Left colon (tissue), 2 donors: ENCODE measurements around the gene CCDC183. TPM values are rescaled to one million over a fixed set of nuclear protein-coding genes. Genes with fewer than 3 reads are reported as not detected.
"Not testable (repeated sequence)": the region's sequence is repeated elsewhere in the genome, so short reads cannot be mapped to it uniquely, and the experiment has no call there.

Experiments
- ATAC-seq: fragments of 200-7000 bp; cut with Tn5 transposase; one replicate; pipeline ENCODE4 v1.9.1; 2020; ENCODE audit warnings: mild to moderate bottlenecking, moderate library complexity
- DNase-seq, 2 donors: peaks; one replicate each; pipeline ENCODE4 v3.0.0-alpha.2; 2020
- intact Hi-C, 2 donors: fragments of 100-400 bp; cut with DNase I in 1 of 2; cut with micrococcal nuclease in 1 of 2; formaldehyde crosslinking; loops; one replicate each; pipeline versions ENCODE4 v1.11.2 to v1.14.0; 2022; cut with DNase I, micrococcal nuclease
- total RNA-seq, 2 donors: library from RNA; stranded (reverse); fragmentation: NEBNext Ultra II Directional; extraction: Animal tissue kit (Norgen Biotek cat#: 25700); gene quantifications; one replicate each; pipeline ENCODE4 v1.2.1, GENCODE V29; 2021
- donor health status: DM: no; HTN: no; CAD: no.
- donor health status: DM: yes; HTN: yes; CAD: no.

The CCDC183 gene
- total RNA-seq, 2 donors from 2014 or later = 20.6 to 35.1 TPM

GRCh38 chr9:136841646-136842379, 45.7 kb downstream of the CCDC183 start:
- DNase-seq = peak; percentile 56 to 78
- intact Hi-C loops = not testable (repeated sequence)
- peak; percentile 23 for ATAC-seq

GRCh38 chr9:136842380-136842948, 46.3 kb downstream of the CCDC183 start, which contains the start of gene AJM1:
AJM1 (plus strand) TSS chr9:136842478; CDS start chr9:136844415, 1,937 bp downstream.
- intact Hi-C loops = not testable (repeated sequence)
- ATAC-seq (peak; percentile 44), DNase-seq (peak; percentile 67 to 85)

- intact Hi-C loops, DNase-seq, ATAC-seq: not testable (repeated sequence)
These were observed 47.1 kb downstream of the CCDC183 start for GRCh38 chr9:136843159-136843800.

- ATAC-seq, intact Hi-C loops: not testable (repeated sequence)
- DNase-seq = peak in 1 of 2 donors; percentile 71
These were observed 47.9 kb downstream of the CCDC183 start for GRCh38 chr9:136843801-136844740.

- intact Hi-C loops = no loop called here
- DNase-seq (no peak), ATAC-seq (no peak)
These were observed 48.8 kb downstream of the CCDC183 start for GRCh38 chr9:136844761-136845464.

GRCh38 chr9:136845465-136846260, 49.5 kb downstream of the CCDC183 start:
- intact Hi-C loops = no loop called here
- DNase-seq = no peak
- ATAC-seq = no peak

- DNase-seq (no peak), ATAC-seq (no peak)
- intact Hi-C loops = no loop called here
These were observed 50.4 kb downstream of the CCDC183 start for GRCh38 chr9:136846376-136847087.

- DNase-seq (peak; percentile 78 to 84), ATAC-seq (peak; percentile 44)
- intact Hi-C loops = no loop called here
These were observed 51.1 kb downstream of the CCDC183 start for GRCh38 chr9:136847088-136847825.

- DNase-seq (peak; percentile 94 to 96), ATAC-seq (peak; percentile 56)
- intact Hi-C loops = no loop called here
These were observed 51.8 kb downstream of the CCDC183 start for GRCh38 chr9:136847826-136848392.

- intact Hi-C loops = no loop called here
These were observed 52.4 kb downstream of the CCDC183 start for GRCh38 chr9:136848393-136849037.

GRCh38 chr9:136849038-136849959, 53.2 kb downstream of the CCDC183 start, which contains the start of gene PHPT1:
PHPT1 (plus strand) TSS chr9:136849409; CDS start chr9:136849431, 22 bp downstream.
- peak; percentile 63 for ATAC-seq
- DNase-seq = peak; percentile 98 to 99
- intact Hi-C loops = no loop called here

More at GRCh38 chr9:136848393-136849037, 52.4 kb downstream of the CCDC183 start:
- DNase-seq (peak; percentile 59 to 74), ATAC-seq (peak; percentile 11)

- intact Hi-C loops = no loop called here
- no peak for ATAC-seq
- DNase-seq = peak; percentile 20 to 32
These were observed 54.1 kb downstream of the CCDC183 start for GRCh38 chr9:136849960-136850865.
